Breast epithelium (tissue), 3 donors: ENCODE data around the gene CDK5R2.

Experiments
- CTCF ChIP-seq, 3 donors: fragments of 450-650 bp; IDR thresholded peaks; one replicate each; pipeline ENCODE4 v1.5.1; 2016 to 2017; ENCODE audit warnings: antibody characterized with exemption in 3 of 3, mild to moderate bottlenecking in 3 of 3, moderate library complexity in 3 of 3
- POLR2A ChIP-seq: fragments of 450-650 bp; IDR thresholded peaks from one replicate; pipeline ENCODE4 v1.6.1; 2016; ENCODE audit warnings: antibody characterized with exemption, mild to moderate bottlenecking, moderate library complexity
- POLR2AphosphoS5 ChIP-seq, 3 donors: sonication (generic); formaldehyde crosslinking; IDR thresholded peaks; one replicate each; pipeline ENCODE4 v1.6.1; 2017; ENCODE audit warnings: antibody characterized with exemption in 3 of 3

GRCh38 chr2:218953366-218953954, 6.0 kb upstream of the CDK5R2 start:
- TF ChIP-seq CTCF (IDR thresholded peaks at IDR 0.05) (no peak), POLR2A (no peak), POLR2AphosphoS5 (IDR thresholded peaks at IDR 0.05) (no peak)
